Liver (tissue), 9 donors: ENCODE measurements around the gene RAB12. TPM values are rescaled to one million over a fixed set of nuclear protein-coding genes. Genes with fewer than 3 reads are reported as not detected.
"Not testable (repeated sequence)": the region's sequence is repeated elsewhere in the genome, so short reads cannot be mapped to it uniquely, and the experiment has no call there.

ENCODE experiments used
- DNase-seq: peaks from one replicate; pipeline ENCODE4 v3.0.0-alpha.2; 2017; ENCODE audit warnings: low spot score
- H3K27ac ChIP-seq, 2 donors: one replicate each; pipeline ENCODE4 v1.7.0; 2013; ENCODE audit warnings: inconsistent platforms in 2 of 2, low read length in 2 of 2, control low read depth in 1 of 2, low read depth in 1 of 2, mild to moderate bottlenecking in 1 of 2
- H3K27me3 ChIP-seq, 4 donors: one replicate each; pipeline versions ENCODE4 v1.6.1 to v1.7.0; 2013; ENCODE audit warnings: low read length in 3 of 4, inconsistent platforms in 1 of 4, mild to moderate bottlenecking in 1 of 4, moderate library complexity in 1 of 4; ENCODE audit not compliant: control insufficient read depth in 4 of 4, insufficient read depth in 4 of 4
- H3K36me3 ChIP-seq, 4 donors: one replicate each; pipeline versions ENCODE4 v1.6.1 to v1.7.0; 2013; ENCODE audit warnings: low read length in 3 of 4, mild to moderate bottlenecking in 3 of 4, low read depth in 1 of 4, moderate library complexity in 1 of 4; ENCODE audit not compliant: control insufficient read depth in 4 of 4, insufficient read depth in 3 of 4
- H3K4me1 ChIP-seq, 4 donors: one replicate each; pipeline versions ENCODE4 v1.6.1 to v1.7.0; 2013; ENCODE audit warnings: low read length in 3 of 4, mild to moderate bottlenecking in 3 of 4, moderate library complexity in 1 of 4; ENCODE audit not compliant: control insufficient read depth in 4 of 4, insufficient read depth in 4 of 4
- H3K4me3 ChIP-seq, 3 donors: one replicate each; pipeline versions ENCODE4 v1.6.1 to v1.7.0; 2013; ENCODE audit warnings: low read length in 3 of 3, control low read depth in 1 of 3, low read depth in 1 of 3, mild to moderate bottlenecking in 1 of 3
- H3K9ac ChIP-seq, 2 donors: one replicate each; pipeline ENCODE4 v1.7.0; 2013; ENCODE audit warnings: low read length in 2 of 2, mild to moderate bottlenecking in 2 of 2, moderate library complexity in 2 of 2, control low read depth in 1 of 2, low read depth in 1 of 2
- H3K9me3 ChIP-seq, 4 donors: one replicate each; pipeline versions ENCODE4 v1.6.1 to v1.7.0; 2013; ENCODE audit warnings: low read length in 3 of 4; ENCODE audit not compliant: control insufficient read depth in 4 of 4
- FOXA2 ChIP-seq: IDR thresholded peaks from 2 replicates; pipeline ENCODE4 v1.6.1; 2016; ENCODE audit warnings: antibody characterized with exemption
- HNF4A ChIP-seq, 2 donors: conservative IDR thresholded peaks; 2 replicates each; pipeline ENCODE4 v1.6.1; 2016; ENCODE audit warnings: antibody characterized with exemption in 2 of 2, mild to moderate bottlenecking in 2 of 2
- JUND ChIP-seq, 2 donors: IDR thresholded peaks; 2 replicates each; pipeline ENCODE4 v1.6.1; 2016; ENCODE audit warnings: antibody characterized with exemption in 2 of 2
- RAD21 ChIP-seq, 2 donors: IDR thresholded peaks; 2 replicates each; pipeline ENCODE4 v1.6.1; 2016; ENCODE audit warnings: antibody characterized with exemption in 2 of 2, mild to moderate bottlenecking in 2 of 2
- RXRA ChIP-seq, 2 donors: IDR thresholded peaks; 2 replicates each; pipeline ENCODE4 v1.6.1; 2017 to 2018; ENCODE audit warnings: antibody characterized with exemption in 2 of 2, mild to moderate bottlenecking in 1 of 2
- SP1 ChIP-seq: IDR thresholded peaks from 2 replicates; pipeline ENCODE4 v1.6.1; 2018; ENCODE audit warnings: antibody characterized with exemption, mild to moderate bottlenecking
- TAF1 ChIP-seq: conservative IDR thresholded peaks from 2 replicates; pipeline ENCODE4 v1.6.1; 2016; ENCODE audit warnings: antibody characterized with exemption, mild to moderate bottlenecking
- YY1 ChIP-seq: IDR thresholded peaks from 2 replicates; pipeline ENCODE4 v1.6.1; 2016; ENCODE audit warnings: antibody characterized with exemption, mild to moderate bottlenecking
- WGBS: extraction: QIAGEN DNeasy Blood & Tissue Kit; methylation state at CpG from one replicate; pipeline ENCODE4 v1.1.7; 2013; 5-methylcytosine and 5-hydroxymethylcytosine counted together
- polyA plus RNA-seq, 2 donors: library from polyadenylated mRNA; stranded (reverse) in 1 of 2; unstranded in 1 of 2; fragments of 200-250 nt in 1 of 2; fragments of >200 nt in 1 of 2; fragmentation: Nextera tagmentation in 1 of 2; extraction: Ambion mirVana in 1 of 2; gene quantifications; one replicate each; pipeline versions ENCODE4 v1.2.1 to v1.2.3, GENCODE V29; 2013 to 2015
- total RNA-seq, 2 donors: library from RNA; depleted of rRNA; stranded (reverse); fragments of >200 nt; gene quantifications; one replicate each; pipeline ENCODE4 v1.2.3, GENCODE V29; 2014
- TF ChIP-seq, protein P1 (sequence below): IDR thresholded peaks from 2 replicates; pipeline ENCODE4 v1.6.1; 2016; ENCODE audit warnings: antibody characterized with exemption
- TF ChIP-seq, protein P2 (sequence below): IDR thresholded peaks from 2 replicates; pipeline ENCODE4 v1.6.1; 2016; ENCODE audit warnings: antibody characterized with exemption
- TF ChIP-seq, protein P3 (sequence below): fragments of 150-350 bp; IDR thresholded peaks from 2 replicates; pipeline ENCODE4 v1.5.1; 2017; ENCODE audit warnings: improper control_type of control experiment, low read depth, low read length; ENCODE audit not compliant: missing input control
- TF ChIP-seq, protein P4 (sequence below): IDR thresholded peaks from 2 replicates; pipeline ENCODE4 v1.6.1; 2016; ENCODE audit warnings: antibody characterized with exemption, mild to moderate bottlenecking
- TF ChIP-seq, protein P5 (sequence below): IDR thresholded peaks from 2 replicates; pipeline ENCODE4 v1.6.1; 2016; ENCODE audit warnings: antibody characterized with exemption
- donor health status: healthy.
- donor health status: healthy.
- donor health status: healthy.
- donor health status: healthy.
- donor health status: healthy.

Gene RAB12
- total and polyA plus RNA-seq, 4 donors = 5.0 to 25.9 (median 14.9) TPM

DNA sequence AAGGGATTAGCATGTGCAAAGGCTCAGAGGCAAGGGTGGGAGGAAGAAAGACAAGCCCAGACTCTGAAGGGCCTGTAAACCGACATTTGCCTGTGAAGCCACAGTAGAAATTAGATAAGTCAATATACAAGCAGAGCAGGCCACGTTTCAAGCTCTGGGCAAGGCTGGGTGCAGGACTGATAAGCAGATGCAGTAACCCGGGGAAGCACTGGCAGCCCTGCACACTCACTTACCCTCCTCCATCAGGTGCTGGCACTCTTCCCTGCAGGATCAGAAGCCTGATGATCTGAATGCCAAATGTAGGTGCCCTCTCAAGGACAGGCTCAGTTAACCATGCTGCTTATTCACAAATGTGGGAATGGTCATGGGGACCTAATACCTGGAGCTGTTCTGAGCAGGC, 46.3 kb upstream of the RAB12 start:
- no peak for DNase-seq
- TF ChIP-seq, protein P1, sequence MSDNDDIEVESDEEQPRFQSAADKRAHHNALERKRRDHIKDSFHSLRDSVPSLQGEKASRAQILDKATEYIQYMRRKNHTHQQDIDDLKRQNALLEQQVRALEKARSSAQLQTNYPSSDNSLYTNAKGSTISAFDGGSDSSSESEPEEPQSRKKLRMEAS = no peak
- TF ChIP-seq JUND (IDR thresholded peaks at IDR 0.05) (no peak), FOXA2 (no peak), HNF4A (conservative IDR thresholded peaks at IDR 0.05) (no peak), TAF1 (no peak), YY1 (no peak), RAD21 (IDR thresholded peaks at IDR 0.05) (no peak), SP1 (no peak)
- TF ChIP-seq, protein P2, sequence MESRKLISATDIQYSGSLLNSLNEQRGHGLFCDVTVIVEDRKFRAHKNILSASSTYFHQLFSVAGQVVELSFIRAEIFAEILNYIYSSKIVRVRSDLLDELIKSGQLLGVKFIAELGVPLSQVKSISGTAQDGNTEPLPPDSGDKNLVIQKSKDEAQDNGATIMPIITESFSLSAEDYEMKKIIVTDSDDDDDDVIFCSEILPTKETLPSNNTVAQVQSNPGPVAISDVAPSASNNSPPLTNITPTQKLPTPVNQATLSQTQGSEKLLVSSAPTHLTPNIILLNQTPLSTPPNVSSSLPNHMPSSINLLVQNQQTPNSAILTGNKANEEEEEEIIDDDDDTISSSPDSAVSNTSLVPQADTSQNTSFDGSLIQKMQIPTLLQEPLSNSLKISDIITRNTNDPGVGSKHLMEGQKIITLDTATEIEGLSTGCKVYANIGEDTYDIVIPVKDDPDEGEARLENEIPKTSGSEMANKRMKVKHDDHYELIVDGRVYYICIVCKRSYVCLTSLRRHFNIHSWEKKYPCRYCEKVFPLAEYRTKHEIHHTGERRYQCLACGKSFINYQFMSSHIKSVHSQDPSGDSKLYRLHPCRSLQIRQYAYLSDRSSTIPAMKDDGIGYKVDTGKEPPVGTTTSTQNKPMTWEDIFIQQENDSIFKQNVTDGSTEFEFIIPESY = no peak
- TF ChIP-seq, protein P3, sequence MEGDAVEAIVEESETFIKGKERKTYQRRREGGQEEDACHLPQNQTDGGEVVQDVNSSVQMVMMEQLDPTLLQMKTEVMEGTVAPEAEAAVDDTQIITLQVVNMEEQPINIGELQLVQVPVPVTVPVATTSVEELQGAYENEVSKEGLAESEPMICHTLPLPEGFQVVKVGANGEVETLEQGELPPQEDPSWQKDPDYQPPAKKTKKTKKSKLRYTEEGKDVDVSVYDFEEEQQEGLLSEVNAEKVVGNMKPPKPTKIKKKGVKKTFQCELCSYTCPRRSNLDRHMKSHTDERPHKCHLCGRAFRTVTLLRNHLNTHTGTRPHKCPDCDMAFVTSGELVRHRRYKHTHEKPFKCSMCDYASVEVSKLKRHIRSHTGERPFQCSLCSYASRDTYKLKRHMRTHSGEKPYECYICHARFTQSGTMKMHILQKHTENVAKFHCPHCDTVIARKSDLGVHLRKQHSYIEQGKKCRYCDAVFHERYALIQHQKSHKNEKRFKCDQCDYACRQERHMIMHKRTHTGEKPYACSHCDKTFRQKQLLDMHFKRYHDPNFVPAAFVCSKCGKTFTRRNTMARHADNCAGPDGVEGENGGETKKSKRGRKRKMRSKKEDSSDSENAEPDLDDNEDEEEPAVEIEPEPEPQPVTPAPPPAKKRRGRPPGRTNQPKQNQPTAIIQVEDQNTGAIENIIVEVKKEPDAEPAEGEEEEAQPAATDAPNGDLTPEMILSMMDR = no peak
- TF ChIP-seq, protein P4, sequence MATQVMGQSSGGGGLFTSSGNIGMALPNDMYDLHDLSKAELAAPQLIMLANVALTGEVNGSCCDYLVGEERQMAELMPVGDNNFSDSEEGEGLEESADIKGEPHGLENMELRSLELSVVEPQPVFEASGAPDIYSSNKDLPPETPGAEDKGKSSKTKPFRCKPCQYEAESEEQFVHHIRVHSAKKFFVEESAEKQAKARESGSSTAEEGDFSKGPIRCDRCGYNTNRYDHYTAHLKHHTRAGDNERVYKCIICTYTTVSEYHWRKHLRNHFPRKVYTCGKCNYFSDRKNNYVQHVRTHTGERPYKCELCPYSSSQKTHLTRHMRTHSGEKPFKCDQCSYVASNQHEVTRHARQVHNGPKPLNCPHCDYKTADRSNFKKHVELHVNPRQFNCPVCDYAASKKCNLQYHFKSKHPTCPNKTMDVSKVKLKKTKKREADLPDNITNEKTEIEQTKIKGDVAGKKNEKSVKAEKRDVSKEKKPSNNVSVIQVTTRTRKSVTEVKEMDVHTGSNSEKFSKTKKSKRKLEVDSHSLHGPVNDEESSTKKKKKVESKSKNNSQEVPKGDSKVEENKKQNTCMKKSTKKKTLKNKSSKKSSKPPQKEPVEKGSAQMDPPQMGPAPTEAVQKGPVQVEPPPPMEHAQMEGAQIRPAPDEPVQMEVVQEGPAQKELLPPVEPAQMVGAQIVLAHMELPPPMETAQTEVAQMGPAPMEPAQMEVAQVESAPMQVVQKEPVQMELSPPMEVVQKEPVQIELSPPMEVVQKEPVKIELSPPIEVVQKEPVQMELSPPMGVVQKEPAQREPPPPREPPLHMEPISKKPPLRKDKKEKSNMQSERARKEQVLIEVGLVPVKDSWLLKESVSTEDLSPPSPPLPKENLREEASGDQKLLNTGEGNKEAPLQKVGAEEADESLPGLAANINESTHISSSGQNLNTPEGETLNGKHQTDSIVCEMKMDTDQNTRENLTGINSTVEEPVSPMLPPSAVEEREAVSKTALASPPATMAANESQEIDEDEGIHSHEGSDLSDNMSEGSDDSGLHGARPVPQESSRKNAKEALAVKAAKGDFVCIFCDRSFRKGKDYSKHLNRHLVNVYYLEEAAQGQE = no peak
- TF ChIP-seq, protein P5, sequence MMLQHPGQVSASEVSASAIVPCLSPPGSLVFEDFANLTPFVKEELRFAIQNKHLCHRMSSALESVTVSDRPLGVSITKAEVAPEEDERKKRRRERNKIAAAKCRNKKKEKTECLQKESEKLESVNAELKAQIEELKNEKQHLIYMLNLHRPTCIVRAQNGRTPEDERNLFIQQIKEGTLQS = no peak
- 55% methylated on average over 3 of the region's 3 CpGs for WGBS
- Histone ChIP-seq H3K27ac (no peak overlapping the region), H3K4me1 (no peaks in the 10 kb centered on the region), H3K9ac (no peak overlapping the region), H3K9me3 (no peaks in the 10 kb centered on the region), H3K36me3 (no peaks in the 10 kb centered on the region), H3K4me3 (no peak overlapping the region), H3K27me3 (no peaks in the 10 kb centered on the region)

DNA sequence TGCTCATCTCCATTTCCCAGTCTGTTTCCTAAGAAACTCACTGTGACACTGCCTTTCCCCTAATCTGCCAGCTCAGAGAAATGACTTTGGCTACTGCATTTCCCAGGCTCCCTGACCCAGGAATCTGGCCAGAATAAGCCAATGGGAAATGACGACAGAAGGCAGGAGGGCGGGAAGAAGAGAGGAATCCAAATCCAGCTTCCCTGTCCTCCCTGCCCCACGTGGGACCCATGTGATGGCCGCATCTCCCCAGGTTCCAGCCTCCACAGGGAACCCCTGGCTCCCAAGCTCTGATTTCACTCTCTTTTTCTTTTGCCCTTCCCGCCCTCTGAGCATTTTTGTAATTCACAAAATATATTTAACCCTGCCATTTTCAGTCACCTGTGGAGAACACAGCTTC, 37.8 kb upstream of the RAB12 start:
- H3K4me3 ChIP-seq = no peak overlapping the region
- 63% methylated on average over 5 of the region's 5 CpGs for WGBS
- TF ChIP-seq, protein P5 = no peak
- TF ChIP-seq RXRA (IDR thresholded peaks at IDR 0.05) = no peak
- H3K27ac ChIP-seq = no peak overlapping the region
- no peaks in the 10 kb centered on the region for H3K9me3 ChIP-seq
- no peak for DNase-seq
- H3K36me3 ChIP-seq = no peaks in the 10 kb centered on the region
- H3K9ac ChIP-seq = no peak overlapping the region
- H3K4me1 ChIP-seq = no peaks in the 10 kb centered on the region
- H3K27me3 ChIP-seq = no peaks in the 10 kb centered on the region

DNA sequence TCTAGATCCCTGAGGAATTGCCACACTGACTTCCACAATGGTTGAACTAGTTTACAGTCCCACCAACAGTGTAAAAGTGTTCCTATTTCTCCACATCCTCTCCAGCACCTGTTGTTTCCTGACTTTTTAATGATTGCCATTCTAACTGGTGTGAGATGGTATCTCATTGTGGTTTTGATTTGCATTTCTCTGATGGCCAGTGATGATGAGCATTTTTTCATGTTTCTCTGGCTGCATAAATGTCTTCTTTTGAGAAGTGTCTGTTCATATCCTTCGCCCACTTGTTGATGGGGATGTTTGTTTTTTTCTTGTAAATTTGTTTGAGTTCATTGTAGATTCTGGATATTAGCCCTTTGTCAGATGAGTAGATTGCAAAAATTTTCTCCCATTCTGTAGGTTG, 35.5 kb upstream of the RAB12 start:
- not testable (repeated sequence) for H3K27ac ChIP-seq, H3K27me3 ChIP-seq, H3K9ac ChIP-seq, DNase-seq, H3K4me3 ChIP-seq, H3K9me3 ChIP-seq, H3K4me1 ChIP-seq, H3K36me3 ChIP-seq
- 95% methylated on average over 1 of the region's 1 CpG for WGBS
